Myocyte (in vitro differentiated cells): ENCODE data around the gene TUBGCP6. TPM values are rescaled to one million over a fixed set of nuclear protein-coding genes. Genes with fewer than 3 reads are reported as not detected.

Experiments used
- DNase-seq: peaks from one replicate; pipeline ENCODE4 v3.0.0-alpha.2; 2012; ENCODE audit warnings: low read depth
- total RNA-seq: library from RNA; depleted of rRNA; stranded (reverse); fragments of >200 nt; gene quantifications from 2 replicates; pipeline ENCODE4 v1.2.3, GENCODE V29; 2014

Gene TUBGCP6
- total RNA-seq, 1 donor from 2014 or later = 33.7 TPM

- DNase-seq = no peak
Measured at GRCh38 chr22:50227579-50228215, 17.1 kb downstream of the TUBGCP6 start.

- no peak for DNase-seq
Measured at GRCh38 chr22:50226875-50227165, 18.0 kb downstream of the TUBGCP6 start.

DNA sequence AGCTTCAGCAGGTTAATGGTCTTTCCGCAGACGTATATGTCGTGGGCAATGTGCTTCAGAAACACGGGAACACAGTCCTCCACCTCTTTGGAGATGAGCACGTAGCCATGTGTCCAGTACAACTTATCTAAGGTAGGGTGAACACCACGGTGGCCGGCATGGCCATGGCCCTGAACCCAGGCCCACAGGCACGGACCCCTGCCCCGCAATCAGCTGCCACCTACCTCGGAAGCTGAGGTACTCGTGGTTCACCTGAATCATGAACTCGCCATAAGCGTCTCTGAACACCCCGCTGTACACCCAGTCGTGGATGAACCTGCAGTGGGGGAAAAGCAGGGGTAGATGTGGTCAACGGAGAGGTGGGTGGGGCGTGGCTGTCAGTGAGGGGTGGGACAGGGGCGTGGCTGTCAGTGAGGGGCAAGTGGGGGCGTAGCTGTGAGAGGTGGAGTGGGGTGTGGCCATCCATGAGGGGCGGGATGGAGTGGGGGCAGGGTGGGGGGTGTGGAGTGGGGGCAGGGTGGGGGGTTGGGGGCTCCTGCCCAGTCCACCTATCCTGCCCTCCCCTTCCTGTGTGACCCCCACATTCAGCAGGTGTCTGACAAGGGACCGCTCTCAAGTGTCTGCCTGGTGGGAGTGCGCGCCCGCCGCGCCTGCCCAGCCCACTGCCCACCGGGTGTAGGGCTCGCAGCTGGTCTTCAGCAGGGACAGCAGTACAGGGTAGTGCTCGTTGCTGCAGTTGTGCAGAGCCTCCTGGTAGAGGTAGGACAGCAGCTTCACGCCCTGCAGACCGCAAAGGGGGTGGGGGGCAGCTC is 18.6 kb downstream of the TUBGCP6 start:
- no peak for DNase-seq

DNA sequence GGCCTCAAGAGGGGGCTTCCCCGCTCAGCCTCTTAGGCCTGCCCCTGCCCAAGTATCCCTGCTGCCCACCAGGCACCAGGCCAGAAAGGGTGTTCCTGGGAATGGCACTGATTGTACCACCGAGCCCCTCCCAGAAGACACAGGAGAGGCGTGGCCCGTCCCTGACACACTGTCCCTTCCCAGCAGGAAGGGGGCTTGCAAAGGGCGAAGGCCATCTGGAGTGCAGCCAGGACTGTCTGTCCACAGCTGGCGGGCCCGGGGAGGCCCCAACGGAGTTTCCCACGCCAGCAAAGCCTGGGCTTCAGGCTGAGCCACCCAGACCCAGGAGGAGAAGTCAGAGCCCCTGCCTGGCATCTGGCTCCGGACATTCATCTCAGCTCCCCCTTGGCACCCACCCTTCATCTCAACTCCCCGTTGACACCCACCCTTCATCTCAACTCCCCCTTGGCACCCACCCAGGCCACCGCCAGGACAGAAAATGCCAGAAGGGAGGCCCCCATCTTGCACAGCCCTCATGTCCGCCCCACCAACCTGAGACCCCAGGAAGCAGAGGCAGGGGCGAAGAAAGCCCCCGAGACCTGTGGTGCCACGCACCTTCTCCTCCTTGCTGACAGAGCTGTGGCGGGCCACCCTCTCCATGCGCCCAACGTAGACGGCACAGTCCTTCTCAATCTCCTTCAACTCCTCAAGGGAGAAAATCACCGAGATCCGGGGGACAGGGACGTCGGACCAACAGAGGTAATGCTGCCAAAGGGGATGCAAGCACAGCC is 19.4 kb downstream of the TUBGCP6 start:
- DNase-seq = no peak

DNA sequence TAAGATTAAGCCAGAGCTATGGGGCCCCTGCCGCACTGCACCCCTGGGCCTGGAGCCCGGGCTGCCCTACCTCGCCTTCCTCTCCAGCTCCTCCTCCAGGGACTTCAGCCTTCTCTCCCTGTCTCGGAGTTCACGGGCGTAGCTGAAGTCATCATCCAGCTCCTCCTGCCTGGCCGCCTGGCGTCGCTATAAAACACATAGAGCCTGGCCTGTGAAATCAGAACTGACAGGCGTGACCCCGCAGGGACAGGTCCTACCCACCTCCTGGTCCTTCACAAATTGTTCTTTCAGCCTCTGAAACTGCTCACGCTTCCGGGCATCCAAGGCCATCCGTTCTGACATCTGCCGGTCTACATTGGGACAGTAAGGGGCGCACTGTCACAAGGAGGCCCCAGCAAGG is 20.8 kb downstream of the TUBGCP6 start:
- DNase-seq = no peak

GRCh38 chr22:50222508-50222907 is 22.3 kb downstream of the TUBGCP6 start:
- no peak for DNase-seq

DNA sequence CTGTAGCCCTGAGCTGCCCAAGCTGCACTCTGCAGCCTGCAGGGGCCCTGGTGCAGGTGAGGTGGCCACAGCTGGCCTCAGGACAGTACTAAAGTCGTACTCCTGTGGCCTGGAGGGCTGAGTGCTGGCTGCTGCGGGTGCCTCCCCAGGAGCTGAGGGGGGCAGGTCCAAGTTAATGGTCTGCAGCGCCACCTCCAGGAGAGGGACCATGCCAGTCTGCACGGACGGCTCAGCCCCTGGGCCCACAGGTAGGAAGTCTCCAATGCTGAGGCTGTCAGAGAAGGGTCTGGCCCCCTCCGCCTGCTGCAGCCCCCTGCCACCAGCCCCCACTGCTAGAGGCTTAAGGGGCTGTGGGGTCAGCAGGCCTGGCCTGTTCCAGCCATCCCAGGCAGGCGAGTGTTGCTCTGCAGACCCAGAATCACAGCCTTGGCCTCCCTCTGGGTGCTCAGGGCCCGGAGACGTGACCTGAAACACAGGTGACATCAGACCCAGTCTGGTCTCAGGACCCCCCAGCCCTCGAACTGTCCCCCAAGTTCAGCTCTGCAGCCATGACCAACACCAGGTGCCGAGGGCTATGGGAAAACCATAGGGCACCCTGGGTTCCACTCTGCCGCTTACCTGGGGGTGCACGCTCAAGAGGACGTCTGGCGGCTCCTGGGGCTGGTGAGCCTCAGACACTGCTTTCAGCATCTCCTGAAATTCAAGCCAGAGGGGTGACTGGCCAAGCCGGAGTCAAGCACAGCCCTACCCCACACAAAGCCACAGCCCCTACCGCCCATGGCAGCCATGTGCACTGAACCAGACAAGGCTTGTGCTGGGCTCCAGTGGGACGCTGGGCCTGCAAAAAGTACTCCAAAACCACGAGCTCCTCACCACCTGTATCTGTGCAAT is 23.2 kb downstream of the TUBGCP6 start:
- no peak for DNase-seq

DNA sequence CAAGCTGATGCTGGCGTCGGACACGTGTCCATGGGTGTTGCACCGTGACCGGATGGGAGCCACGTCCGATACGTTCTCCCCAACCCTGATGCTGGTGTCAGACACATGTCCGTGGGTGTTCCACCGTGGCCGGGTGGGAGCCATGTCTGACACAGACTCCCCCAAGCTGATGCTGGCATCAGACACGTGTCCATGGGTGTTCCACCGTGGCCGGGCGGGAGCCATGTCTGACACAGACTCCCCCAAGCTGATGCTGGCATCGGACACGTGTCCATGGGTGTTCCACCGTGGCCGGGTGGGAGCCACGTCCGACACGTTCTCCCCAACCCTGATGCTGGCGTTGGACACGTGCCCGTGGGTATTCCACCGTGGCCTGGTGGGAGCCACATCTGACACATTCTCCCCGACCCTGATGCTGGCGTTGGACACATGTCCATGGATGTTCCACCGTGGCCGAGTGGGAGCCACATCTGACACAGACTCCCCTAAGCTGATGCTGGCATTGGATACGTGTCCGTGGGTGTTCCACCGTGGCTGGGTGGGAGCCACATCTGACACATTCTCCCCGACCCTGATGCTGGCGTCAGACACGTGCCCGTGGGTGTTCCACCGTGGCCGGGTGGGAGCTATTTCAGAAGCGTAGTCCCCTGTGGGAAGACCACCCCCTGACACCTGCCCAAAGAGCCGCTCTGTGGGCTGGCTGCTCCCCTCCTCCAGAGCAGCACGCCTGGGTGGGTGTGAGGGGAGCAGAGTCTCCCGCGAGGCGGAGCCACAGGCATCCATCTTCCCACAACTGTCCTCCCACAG is 24.0 kb downstream of the TUBGCP6 start:
- DNase-seq = no peak

- no peak for DNase-seq
Measured at GRCh38 chr22:50219800-50220602, 24.8 kb downstream of the TUBGCP6 start.

DNA sequence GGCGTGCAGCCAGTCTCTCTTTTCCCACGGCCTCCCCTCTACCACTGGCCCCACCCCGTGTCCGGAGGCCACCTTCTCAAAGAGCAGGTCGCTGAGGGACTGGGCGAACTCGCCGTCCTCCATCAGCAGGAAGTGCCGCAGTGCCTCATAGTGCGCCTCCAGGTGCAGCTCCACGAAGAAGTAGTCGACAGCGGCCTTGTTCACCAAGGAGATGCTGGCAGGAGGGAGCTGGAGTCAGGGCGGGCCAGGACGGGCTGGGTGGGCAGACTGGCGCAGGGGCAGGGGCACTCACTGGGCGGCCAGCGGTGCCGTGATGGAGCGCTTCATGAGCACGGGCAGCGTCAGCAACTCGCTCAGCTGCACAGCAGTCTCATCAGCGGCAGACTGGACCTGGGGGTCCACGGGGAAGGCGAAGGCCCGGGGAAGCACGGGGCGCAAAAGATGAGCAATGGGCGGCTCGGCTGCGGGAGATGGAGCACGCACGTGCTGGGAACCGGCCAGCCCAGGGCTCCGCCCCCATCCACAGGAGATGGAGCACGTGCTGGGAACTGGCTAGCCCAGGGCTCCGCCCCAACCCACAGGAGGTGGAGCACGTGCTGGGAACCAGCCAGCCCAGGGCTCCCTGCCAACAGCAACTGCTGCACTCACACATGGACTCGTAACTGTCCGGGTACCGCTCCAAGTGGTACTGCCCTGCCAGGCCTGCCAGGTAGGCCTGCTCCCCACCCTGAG is 25.7 kb downstream of the TUBGCP6 start:
- DNase-seq = peak; percentile 72

- DNase-seq = no peak
Measured at GRCh38 chr22:50218153-50218995, 26.4 kb downstream of the TUBGCP6 start.

- no peak for DNase-seq
Measured at GRCh38 chr22:50217543-50218152, 27.2 kb downstream of the TUBGCP6 start.

GRCh38 chr22:50216684-50217520 is 27.9 kb downstream of the TUBGCP6 start:
- DNase-seq = no peak

DNA sequence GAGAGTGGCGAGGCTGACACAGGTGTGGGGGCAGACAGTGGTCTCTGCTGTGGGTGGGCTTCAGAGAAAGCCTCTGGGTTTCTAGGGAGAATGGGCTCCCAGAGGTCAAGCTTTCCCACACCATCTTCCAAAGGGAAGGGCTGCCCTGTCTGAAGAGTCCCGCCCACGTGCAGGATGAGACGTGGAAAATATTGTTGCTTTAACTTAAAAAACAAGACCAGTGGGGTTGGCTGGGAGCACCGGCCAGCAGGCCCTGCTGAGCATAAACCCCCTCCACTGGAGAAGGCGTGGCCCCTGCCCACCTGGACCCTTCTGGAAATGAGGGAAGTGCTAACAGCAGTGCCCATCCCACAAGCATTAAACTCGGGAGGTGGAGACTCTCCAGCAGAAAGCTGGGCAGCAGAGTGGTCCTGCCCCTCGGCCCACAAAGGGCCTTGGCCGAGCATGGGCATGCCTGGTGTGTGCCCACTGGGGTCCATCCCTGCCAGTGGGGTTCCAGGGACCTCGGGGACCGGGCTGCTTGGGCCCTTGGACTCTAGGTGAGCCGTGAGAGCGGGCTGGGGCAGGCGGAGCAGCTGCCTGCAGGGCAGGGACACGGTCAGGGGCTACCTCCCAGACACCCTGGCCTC is 28.7 kb downstream of the TUBGCP6 start:
- no peak for DNase-seq

GRCh38 chr22:50215297-50216054 is 29.3 kb downstream of the TUBGCP6 start:
- DNase-seq = no peak
